Loucy (cell line): ENCODE measurements around the gene ZSCAN16.

Experiments used
- CTCF ChIP-seq: fragments of 200-600 bp; sonication (generic); conservative IDR thresholded peaks from 2 replicates; pipeline ENCODE4 v1.5.1; 2014; ENCODE audit warnings: mild to moderate bottlenecking, antibody characterized with exemption, low read length
- EZH2phosphoT487 ChIP-seq: fragments of 200-600 bp; IDR thresholded peaks from 2 replicates; pipeline ENCODE4 v1.6.1; 2018; ENCODE audit warnings: antibody characterized with exemption, mild to moderate bottlenecking, moderate library complexity, borderline replicate concordance

- TF ChIP-seq CTCF (no peak), EZH2phosphoT487 (no peak)
Measured at GRCh38 chr6:28136585-28137504, 12.4 kb downstream of the ZSCAN16 start.
